ENCODE results near the gene COL9A3. TPM values are rescaled to one million over a fixed set of nuclear protein-coding genes. Genes with fewer than 3 reads are reported as not detected.

The COL9A3 gene
- total RNA-seq, 1 donor from 2014 or later = 10.5 TPM

- H2AFZ ChIP-seq (replicated peaks) = no peak overlapping the region
- peak overlapping the region; percentile 74 for H3K4me2 ChIP-seq
- Mint-ChIP-seq H3K9me3 (no peaks in the 10 kb centered on the region), H3K4me3 (peak overlapping the region; percentile 88), H3K4me1 (peaks cover 14% of the 10 kb centered on the region), H3K27ac (no peak overlapping the region), H3K27me3 (ENCODE audit: insufficient read depth, low read depth) (peaks cover 13% of the 10 kb centered on the region), H3K36me3 (peaks cover 16% of the 10 kb centered on the region)
- no peak overlapping the region for H3K27ac ChIP-seq
- peak overlapping the region; percentile 72 for H3K4me3 ChIP-seq
- no peaks in the 10 kb centered on the region for H3K9me3 ChIP-seq (ENCODE audit: low read depth)
- peaks cover 15% of the 10 kb centered on the region for H4K20me1 ChIP-seq (ENCODE audit: low read depth)
- peaks cover 14% of the 10 kb centered on the region for H3K4me1 ChIP-seq
- peaks cover 23% of the 10 kb centered on the region for H3F3A ChIP-seq (ENCODE audit: low read depth)
- H3K27me3 ChIP-seq = peaks cover 41% of the 10 kb centered on the region
- no peaks in the 10 kb centered on the region for H3K79me2 ChIP-seq (ENCODE audit: low read depth)
- TF ChIP-seq EZH2 (IDR thresholded peaks at IDR 0.05) = no peak
- DNase-seq (ENCODE audit: low spot score) = no peak
- H3K9ac ChIP-seq = no peak overlapping the region
- H3K36me3 ChIP-seq = no peaks in the 10 kb centered on the region
These were observed 20.0 kb upstream of the COL9A3 start for GRCh38 chr20:62796699-62797491.

GRCh38 chr20:62797671-62798532 is 18.9 kb upstream of the COL9A3 start:
- Mint-ChIP-seq H3K27me3 (ENCODE audit: insufficient read depth, low read depth) (peaks cover 8% of the 10 kb centered on the region), H3K9me3 (no peaks in the 10 kb centered on the region), H3K27ac (peak overlapping the region; percentile 66), H3K4me1 (peaks cover 20% of the 10 kb centered on the region), H3K4me3 (peak overlapping the region; percentile 88), H3K36me3 (peaks cover 16% of the 10 kb centered on the region)
- H4K20me1 ChIP-seq (ENCODE audit: low read depth) = peaks cover 15% of the 10 kb centered on the region
- H3F3A ChIP-seq (ENCODE audit: low read depth) = peaks cover 31% of the 10 kb centered on the region
- H3K36me3 ChIP-seq = no peaks in the 10 kb centered on the region
- peaks cover 31% of the 10 kb centered on the region for H3K27me3 ChIP-seq
- peaks cover 14% of the 10 kb centered on the region for H3K4me1 ChIP-seq
- no peak for DNase-seq (ENCODE audit: low spot score)
- TF ChIP-seq EZH2 (IDR thresholded peaks at IDR 0.05) (no peak), CTCF (IDR thresholded peaks at IDR 0.05) (no peak), EZH2phosphoT487 (IDR thresholded peaks at IDR 0.05) (no peak)
- H3K79me2 ChIP-seq (ENCODE audit: low read depth) = no peaks in the 10 kb centered on the region
- H3K9me3 ChIP-seq (ENCODE audit: low read depth) = no peaks in the 10 kb centered on the region
- no peak overlapping the region for H3K4me2 ChIP-seq
- H3K27ac ChIP-seq = no peak overlapping the region
- H3K4me3 ChIP-seq = no peak overlapping the region
- no peak overlapping the region for H3K9ac ChIP-seq
- H2AFZ ChIP-seq (replicated peaks) = no peak overlapping the region

GRCh38 chr20:62799036-62799435 is 17.8 kb upstream of the COL9A3 start:
- Histone ChIP-seq H3F3A (ENCODE audit: low read depth) (peaks cover 42% of the 10 kb centered on the region), H3K4me1 (peaks cover 14% of the 10 kb centered on the region), H3K27ac (no peak overlapping the region), H3K4me2 (no peak overlapping the region), H3K9me3 (ENCODE audit: low read depth) (no peaks in the 10 kb centered on the region), H3K4me3 (no peak overlapping the region), H3K36me3 (no peaks in the 10 kb centered on the region), H4K20me1 (ENCODE audit: low read depth) (peaks cover 15% of the 10 kb centered on the region), H3K9ac (no peak overlapping the region), H3K27me3 (peaks cover 32% of the 10 kb centered on the region), H2AFZ (replicated peaks) (no peak overlapping the region), H3K79me2 (ENCODE audit: low read depth) (no peaks in the 10 kb centered on the region)
- Mint-ChIP-seq H3K4me1 (peaks cover 25% of the 10 kb centered on the region), H3K36me3 (peaks cover 16% of the 10 kb centered on the region), H3K27ac (no peak overlapping the region), H3K4me3 (no peak overlapping the region), H3K9me3 (no peaks in the 10 kb centered on the region), H3K27me3 (ENCODE audit: insufficient read depth, low read depth) (peaks cover 15% of the 10 kb centered on the region)
- no peak for DNase-seq (ENCODE audit: low spot score)
- no peak for TF ChIP-seq CTCF (IDR thresholded peaks at IDR 0.05)

Data from neural progenitor cell (in vitro differentiated cells).